ENCODE data around the gene MYO9B. TPM values are rescaled to one million over a fixed set of nuclear protein-coding genes. Genes with fewer than 3 reads are reported as not detected.
A peak's percentile ranks its signal among the peaks of the same experiment; 100 is the strongest.

Gene MYO9B
- total and polyA plus RNA-seq, 2 of the 13 experiments (the other 11 are each of a cell fraction or from before 2014, with no cell fraction given): 18.0 to 18.3 TPM

DNA sequence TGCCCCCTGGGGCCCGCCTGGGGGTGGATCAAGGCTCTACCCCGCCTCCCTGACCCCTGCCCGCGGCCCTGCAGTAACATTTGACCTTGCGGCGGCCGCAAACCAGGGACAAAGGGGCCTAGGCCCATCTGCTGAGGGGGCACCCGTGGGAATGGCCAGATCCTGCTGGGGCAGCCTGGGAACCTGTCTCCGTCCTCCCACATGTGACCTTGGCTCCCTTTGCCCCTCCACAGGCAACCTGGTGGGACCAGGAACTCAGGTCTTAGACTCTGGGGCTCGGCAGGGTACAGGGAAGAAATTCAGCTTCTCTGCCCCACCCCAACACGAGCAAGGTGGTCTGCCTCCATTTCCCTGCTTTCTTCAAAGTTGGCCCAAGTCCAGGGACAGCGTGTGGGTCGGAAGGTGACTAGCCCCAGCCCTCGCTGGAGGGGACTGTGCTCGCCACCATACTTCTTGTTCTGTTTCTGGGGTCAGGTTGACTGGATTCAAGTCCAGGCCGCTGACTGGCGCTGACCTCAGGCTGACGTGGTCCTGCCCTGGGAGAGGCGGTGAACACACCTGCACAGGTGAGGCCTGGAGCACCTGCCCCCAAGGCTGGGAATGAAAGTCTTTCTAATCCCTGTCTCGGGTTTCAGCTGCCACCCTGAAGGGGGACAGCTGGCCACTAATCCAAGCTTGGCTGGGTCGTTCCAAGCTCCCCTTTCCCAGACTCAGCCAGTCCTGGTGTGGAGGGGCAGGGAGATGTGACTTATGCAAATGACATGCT is 172.6 kb downstream of the MYO9B start (continued):
- TF ChIP-seq, protein P1, sequence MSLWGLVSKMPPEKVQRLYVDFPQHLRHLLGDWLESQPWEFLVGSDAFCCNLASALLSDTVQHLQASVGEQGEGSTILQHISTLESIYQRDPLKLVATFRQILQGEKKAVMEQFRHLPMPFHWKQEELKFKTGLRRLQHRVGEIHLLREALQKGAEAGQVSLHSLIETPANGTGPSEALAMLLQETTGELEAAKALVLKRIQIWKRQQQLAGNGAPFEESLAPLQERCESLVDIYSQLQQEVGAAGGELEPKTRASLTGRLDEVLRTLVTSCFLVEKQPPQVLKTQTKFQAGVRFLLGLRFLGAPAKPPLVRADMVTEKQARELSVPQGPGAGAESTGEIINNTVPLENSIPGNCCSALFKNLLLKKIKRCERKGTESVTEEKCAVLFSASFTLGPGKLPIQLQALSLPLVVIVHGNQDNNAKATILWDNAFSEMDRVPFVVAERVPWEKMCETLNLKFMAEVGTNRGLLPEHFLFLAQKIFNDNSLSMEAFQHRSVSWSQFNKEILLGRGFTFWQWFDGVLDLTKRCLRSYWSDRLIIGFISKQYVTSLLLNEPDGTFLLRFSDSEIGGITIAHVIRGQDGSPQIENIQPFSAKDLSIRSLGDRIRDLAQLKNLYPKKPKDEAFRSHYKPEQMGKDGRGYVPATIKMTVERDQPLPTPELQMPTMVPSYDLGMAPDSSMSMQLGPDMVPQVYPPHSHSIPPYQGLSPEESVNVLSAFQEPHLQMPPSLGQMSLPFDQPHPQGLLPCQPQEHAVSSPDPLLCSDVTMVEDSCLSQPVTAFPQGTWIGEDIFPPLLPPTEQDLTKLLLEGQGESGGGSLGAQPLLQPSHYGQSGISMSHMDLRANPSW (CRISPR knock-in tag; IDR thresholded peaks at IDR 0.05; ENCODE audit: borderline replicate concordance): no peak
- TF ChIP-seq, protein P2, sequence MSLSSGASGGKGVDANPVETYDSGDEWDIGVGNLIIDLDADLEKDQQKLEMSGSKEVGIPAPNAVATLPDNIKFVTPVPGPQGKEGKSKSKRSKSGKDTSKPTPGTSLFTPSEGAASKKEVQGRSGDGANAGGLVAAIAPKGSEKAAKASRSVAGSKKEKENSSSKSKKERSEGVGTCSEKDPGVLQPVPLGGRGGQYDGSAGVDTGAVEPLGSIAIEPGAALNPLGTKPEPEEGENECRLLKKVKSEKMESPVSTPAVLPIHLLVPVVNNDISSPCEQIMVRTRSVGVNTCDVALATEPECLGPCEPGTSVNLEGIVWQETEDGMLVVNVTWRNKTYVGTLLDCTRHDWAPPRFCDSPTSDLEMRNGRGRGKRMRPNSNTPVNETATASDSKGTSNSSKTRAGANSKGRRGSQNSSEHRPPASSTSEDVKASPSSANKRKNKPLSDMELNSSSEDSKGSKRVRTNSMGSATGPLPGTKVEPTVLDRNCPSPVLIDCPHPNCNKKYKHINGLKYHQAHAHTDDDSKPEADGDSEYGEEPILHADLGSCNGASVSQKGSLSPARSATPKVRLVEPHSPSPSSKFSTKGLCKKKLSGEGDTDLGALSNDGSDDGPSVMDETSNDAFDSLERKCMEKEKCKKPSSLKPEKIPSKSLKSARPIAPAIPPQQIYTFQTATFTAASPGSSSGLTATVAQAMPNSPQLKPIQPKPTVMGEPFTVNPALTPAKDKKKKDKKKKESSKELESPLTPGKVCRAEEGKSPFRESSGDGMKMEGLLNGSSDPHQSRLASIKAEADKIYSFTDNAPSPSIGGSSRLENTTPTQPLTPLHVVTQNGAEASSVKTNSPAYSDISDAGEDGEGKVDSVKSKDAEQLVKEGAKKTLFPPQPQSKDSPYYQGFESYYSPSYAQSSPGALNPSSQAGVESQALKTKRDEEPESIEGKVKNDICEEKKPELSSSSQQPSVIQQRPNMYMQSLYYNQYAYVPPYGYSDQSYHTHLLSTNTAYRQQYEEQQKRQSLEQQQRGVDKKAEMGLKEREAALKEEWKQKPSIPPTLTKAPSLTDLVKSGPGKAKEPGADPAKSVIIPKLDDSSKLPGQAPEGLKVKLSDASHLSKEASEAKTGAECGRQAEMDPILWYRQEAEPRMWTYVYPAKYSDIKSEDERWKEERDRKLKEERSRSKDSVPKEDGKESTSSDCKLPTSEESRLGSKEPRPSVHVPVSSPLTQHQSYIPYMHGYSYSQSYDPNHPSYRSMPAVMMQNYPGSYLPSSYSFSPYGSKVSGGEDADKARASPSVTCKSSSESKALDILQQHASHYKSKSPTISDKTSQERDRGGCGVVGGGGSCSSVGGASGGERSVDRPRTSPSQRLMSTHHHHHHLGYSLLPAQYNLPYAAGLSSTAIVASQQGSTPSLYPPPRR (CRISPR knock-in tag; IDR thresholded peaks at IDR 0.05; ENCODE audit: borderline replicate concordance): peak; percentile 98
- TF ChIP-seq TCF12 (IDR thresholded peaks at IDR 0.05) (no peak), TCF12 (CRISPR knock-in tag; IDR thresholded peaks at IDR 0.05) (peak; percentile 97), MZF1 (CRISPR knock-in tag; IDR thresholded peaks at IDR 0.05; ENCODE audit: borderline replicate concordance) (no peak), ZNF563 (CRISPR knock-in tag; IDR thresholded peaks at IDR 0.05) (0 out of 2 replicates have a peak, but pooled peaks have one; percentile 29), ZNF790 (CRISPR knock-in tag; IDR thresholded peaks at IDR 0.05; ENCODE audit: borderline replicate concordance) (no peak), NFE2L2 (IDR thresholded peaks at IDR 0.05; ENCODE audit: low read length) (no peak), RARG (CRISPR knock-in tag; IDR thresholded peaks at IDR 0.05; ENCODE audit: low read depth) (no peak), CEBPG (CRISPR knock-in tag; IDR thresholded peaks at IDR 0.05) (peak; percentile 39; the same call in 1 of the 2 replicates), FOXA3 (CRISPR knock-in tag; IDR thresholded peaks at IDR 0.05) (peak; percentile 87), CHCHD3 (CRISPR knock-in tag; IDR thresholded peaks at IDR 0.05) (no peak), HOXA3 (CRISPR knock-in tag; IDR thresholded peaks at IDR 0.05) (peak; percentile 89), ZBTB21 (CRISPR knock-in tag; IDR thresholded peaks at IDR 0.05) (0 out of 2 replicates have a peak, but pooled peaks have one; percentile 10), ARHGAP35 (CRISPR knock-in tag; IDR thresholded peaks at IDR 0.05; ENCODE audit: borderline replicate concordance) (0 out of 2 replicates have a peak, but pooled peaks have one; percentile 26), XRCC5 (optimal IDR thresholded peaks at IDR 0.05; ENCODE audit: low read length) (peak; percentile 43), ZNF577 (CRISPR knock-in tag; IDR thresholded peaks at IDR 0.05; ENCODE audit: borderline replicate concordance, low read depth) (no peak)
- TF ChIP-seq, protein P3, sequence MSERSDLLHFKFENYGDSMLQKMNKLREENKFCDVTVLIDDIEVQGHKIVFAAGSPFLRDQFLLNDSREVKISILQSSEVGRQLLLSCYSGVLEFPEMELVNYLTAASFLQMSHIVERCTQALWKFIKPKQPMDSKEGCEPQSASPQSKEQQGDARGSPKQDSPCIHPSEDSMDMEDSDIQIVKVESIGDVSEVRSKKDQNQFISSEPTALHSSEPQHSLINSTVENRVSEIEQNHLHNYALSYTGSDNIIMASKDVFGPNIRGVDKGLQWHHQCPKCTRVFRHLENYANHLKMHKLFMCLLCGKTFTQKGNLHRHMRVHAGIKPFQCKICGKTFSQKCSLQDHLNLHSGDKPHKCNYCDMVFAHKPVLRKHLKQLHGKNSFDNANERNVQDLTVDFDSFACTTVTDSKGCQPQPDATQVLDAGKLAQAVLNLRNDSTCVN (CRISPR knock-in tag; IDR thresholded peaks at IDR 0.05; ENCODE audit: borderline replicate concordance): no peak
- TF ChIP-seq, protein P4, sequence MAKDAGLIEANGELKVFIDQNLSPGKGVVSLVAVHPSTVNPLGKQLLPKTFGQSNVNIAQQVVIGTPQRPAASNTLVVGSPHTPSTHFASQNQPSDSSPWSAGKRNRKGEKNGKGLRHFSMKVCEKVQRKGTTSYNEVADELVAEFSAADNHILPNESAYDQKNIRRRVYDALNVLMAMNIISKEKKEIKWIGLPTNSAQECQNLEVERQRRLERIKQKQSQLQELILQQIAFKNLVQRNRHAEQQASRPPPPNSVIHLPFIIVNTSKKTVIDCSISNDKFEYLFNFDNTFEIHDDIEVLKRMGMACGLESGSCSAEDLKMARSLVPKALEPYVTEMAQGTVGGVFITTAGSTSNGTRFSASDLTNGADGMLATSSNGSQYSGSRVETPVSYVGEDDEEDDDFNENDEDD (CRISPR knock-in tag; IDR thresholded peaks at IDR 0.05; ENCODE audit: borderline replicate concordance): peak; percentile 53; the same call in 1 of the 2 replicates
